IPS-18c (cell line): ENCODE measurements around the gene POTEJ.
"Not testable (repeated sequence)": the region's sequence is repeated elsewhere in the genome, so short reads cannot be mapped to it uniquely, and the experiment has no call there.

Experiments used
- H3K4me3 ChIP-seq: 2 replicates; pipeline ENCODE4 v1.7.0; 2013; ENCODE audit warnings: low read depth, mild to moderate bottlenecking, low read length, moderate library complexity; ENCODE audit not compliant: insufficient read depth
- H3K9me3 ChIP-seq: one replicate; pipeline ENCODE4 v1.6.1; 2013; ENCODE audit warnings: mild to moderate bottlenecking, low read length, moderate library complexity; ENCODE audit not compliant: control insufficient read depth, insufficient read depth

Gene POTEJ

DNA sequence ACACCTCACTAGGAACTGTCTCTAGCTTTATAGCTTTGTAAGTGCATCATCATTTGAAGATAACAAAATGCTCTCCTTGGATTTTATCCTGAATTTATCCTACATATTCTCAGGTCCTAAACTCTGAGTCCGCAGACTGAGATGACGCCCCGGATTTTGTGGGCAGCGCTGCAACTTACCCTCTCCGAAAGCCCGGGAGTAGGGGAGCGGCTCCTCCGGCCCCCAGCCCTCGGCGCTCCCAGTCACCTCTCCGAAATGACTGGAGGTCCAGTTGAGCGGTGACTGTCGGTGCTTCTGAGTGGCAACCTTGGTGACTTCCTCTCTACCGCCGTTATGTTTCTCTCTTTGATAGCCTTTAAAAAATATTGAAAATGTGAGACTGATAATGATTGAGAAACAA lies 12.8 kb upstream of the POTEJ start:
- H3K9me3 ChIP-seq, H3K4me3 ChIP-seq: not testable (repeated sequence)

DNA sequence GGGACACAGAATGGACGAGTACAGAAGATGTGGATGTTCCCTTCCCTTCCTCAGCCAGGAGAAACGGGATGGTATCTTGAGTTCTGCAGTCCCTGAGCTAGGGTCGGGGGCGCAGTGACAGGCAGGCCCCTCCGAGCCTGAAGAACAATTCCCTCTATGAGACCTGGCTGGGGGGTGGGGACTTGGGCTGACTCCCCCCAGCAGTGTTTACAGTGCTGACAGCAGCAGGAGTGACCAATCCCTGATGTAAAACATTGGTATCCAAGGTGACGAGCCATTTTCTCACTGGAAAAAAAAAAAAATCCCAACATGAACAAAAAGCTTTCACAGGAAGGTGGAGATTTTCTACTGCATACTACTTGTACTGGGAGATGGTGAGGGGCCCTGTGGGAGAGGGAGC lies 11.8 kb upstream of the POTEJ start, which contains the start of gene CFC1:
Gene CFC1, minus strand, starts transcription at position 183 of the 400 bp plus-strand sequence. CDS start 288 bp downstream, outside the sequence.
- H3K4me3 ChIP-seq, H3K9me3 ChIP-seq: not testable (repeated sequence)

DNA sequence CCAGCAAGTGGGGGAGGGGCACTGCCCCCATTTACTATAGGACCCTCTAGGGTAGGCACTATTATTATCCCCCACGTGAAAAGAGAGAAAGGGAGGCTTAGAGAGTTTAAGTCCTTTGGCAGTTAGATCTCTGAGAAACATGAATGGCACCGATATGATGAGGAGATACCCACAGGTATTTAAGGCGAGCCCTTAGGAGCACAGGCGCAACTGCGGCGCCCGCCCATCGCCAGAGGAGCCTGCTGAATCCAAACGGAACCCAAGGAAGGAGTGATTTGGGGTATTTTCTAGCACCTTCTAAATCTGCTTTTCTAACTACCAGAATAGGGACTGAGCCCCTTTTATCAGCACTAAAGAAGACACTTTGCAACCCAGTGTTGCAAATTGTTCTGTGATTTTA lies 11.3 kb upstream of the POTEJ start:
- H3K9me3 ChIP-seq, H3K4me3 ChIP-seq: not testable (repeated sequence)

DNA sequence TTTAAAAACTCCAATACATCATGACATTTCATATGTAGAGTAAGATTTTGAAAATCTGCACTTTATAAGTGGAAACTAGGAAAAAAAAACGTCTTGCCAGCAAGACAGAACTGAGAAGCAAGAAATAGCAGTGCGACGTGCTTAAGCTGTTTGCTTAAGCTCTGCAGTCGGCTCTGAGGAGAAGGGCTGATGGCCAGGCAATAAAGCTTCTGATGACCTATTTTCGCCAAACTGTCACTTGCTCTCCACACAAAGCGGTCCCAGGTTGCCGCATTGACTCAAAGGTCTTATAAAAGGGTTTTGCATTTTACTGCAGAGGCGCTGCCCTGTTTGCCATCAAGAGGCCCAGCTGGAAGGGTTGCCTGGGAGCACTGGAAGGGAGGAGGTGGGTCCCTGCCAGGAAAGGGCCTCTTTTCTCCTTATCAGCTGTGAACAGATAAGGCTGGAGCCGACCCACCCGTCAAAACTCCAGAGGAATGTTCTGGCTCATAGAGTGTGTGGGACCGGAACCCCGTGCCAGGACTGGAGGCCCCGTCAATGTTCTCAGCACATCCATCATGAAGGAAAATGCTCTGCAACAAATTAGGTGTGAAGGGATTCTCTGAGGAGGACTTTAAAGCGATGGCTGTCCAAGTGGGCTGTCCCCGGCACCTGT lies 9.5 kb upstream of the POTEJ start:
- H3K4me3 ChIP-seq, H3K9me3 ChIP-seq: not testable (repeated sequence)

DNA sequence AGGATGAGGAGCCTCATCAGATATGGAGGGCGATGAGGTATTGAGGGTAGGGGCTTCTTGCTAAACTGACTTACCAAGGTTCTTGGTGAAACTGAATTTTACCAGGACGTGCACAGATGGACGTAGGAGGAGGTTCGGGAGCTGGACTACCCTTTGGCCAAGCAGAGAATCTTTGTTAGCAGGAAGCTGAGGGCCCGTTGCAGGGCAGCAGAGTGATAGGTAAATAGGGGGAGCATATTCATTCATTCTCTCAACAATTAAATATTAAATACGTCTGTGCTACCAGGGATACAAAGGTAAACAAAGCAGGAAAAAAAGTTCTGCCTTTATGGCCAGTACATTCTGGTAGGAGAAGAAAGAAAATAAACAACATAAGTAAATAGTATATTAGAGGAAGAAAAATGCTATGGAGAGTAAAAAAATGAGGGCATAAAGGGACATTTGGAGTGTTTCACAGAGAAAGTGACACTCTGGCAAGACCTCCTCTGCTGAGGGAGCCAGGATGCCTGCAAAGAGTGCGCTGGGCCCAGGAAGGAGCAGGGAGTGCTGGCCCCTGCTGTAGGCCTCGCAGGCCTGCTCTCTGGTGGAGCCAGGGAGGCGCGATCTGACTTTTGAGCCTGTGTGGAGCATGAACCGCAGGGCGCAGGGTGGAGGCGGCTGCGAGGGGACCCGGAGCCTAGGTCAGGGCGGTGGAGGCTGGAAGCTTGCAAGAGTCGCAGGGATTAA lies 2.8 kb upstream of the POTEJ start:
- H3K4me3 ChIP-seq, H3K9me3 ChIP-seq: not testable (repeated sequence)

DNA sequence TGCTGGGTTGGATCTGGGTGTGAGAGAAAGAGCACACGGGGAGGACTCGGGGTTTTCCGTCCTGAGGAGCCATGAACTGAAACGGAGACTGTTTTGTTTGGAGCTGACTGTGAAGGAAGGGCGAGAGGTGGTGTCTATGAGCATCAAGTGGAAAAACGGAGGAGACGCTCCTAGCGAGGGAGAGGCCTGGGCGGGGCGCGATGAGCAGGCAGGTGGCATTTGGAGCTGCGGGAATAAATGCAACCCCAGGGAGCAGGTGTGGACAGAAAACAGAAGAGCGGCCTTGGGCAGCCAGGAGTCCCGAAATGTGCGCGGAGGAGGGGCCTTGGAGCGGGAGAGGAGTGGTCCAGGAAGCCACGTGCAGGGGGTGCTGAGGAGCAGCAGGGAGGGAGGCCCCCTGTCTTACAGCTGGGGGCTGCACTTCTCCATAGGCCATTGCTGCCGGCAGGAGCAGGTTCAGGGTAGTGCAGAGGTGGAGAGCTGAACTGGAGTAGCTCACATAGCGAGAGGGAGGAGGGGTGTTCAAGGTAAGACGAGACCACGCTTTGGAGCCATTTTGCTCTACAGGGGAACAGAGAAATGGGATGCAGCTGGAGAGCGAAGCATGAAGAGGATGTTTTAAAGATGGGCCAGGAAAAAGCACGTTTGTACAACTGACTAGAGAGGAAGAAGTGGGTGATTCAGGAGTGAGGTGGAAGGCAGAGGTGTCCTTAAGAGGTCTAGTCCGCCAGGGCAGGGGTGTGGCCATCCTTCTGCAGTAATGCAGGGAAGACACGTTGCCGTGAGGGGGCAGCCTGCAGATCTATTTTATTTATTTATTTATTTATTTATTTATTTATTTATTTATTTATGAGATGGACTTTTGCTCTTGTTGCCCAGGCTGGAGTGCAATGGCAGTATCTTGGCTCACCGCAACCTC lies 2.0 kb upstream of the POTEJ start:
- not testable (repeated sequence) for H3K9me3 ChIP-seq, H3K4me3 ChIP-seq

DNA sequence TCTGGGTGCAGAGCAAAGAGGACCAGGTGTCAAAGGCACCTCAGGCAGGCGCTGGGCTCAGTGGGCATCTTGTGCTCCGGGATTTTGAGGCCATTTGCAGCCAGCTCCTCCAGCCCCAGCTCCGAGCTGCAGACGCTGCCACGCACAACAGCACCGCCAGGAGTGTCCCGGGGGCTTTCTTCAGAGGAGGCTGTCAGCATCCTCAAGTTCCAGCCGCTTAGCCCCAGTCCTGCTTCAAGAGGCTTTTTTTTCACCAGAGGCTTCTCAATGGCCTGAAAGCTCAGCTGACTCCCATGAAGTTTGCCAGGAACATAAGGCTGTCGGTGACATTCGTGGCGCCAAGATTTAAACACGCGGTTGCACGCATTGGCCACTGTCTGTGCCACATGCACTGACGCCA lies 754 bp upstream of the POTEJ start:
- not testable (repeated sequence) for H3K4me3 ChIP-seq, H3K9me3 ChIP-seq

DNA sequence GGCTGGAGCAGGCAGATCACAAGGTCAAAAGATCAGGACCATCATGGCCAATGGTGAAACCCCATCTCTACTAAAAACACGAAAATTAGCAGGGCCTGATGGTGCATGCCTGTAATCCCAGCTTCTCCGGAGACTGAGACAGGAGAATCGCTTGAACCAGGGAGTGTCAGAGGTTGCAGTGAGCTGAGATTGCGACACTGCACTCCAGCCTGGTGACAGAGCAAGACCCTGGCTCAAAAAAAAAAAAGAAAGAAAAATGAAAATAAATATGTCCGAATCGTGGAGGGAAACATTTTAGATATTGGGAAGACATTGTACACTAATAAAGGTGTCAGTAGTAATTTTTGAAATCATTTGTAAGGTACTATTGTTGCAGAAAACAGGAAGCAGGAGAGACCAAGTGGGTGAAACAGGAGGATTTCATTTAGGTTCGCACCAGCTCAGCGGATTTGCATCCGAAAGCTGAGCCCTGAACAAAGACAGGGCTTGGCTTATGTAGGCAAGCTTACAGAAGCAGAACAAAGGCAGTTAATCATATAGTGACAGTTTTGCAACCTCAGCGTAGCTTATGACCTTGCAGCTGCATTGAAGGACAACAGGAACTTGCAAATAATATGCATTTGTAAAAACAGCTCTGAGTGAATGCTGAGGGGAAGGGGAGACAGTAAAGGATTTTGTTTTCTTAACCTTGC lies 17.7 kb downstream of the POTEJ start:
- H3K9me3 ChIP-seq, H3K4me3 ChIP-seq: not testable (repeated sequence)

DNA sequence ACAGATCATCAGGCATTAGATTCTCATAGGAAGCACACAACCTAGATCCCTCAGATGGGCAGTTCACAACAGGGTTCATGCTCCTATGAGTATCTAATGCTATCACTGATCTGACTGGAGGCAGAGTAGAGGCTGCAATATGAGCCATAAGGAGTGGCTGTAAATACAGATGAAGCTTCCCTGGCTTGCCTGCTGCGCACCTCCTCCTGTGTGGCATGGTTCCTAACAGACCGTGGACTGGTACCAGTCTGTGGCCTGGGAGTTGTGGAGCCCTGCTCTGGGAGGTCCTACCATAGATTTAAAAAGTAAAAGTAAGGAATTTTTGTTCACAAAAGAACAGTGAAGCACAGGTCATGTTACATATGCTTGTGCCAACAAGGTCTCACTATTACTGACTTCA lies 27.7 kb downstream of the POTEJ start:
- not testable (repeated sequence) for H3K4me3 ChIP-seq, H3K9me3 ChIP-seq

DNA sequence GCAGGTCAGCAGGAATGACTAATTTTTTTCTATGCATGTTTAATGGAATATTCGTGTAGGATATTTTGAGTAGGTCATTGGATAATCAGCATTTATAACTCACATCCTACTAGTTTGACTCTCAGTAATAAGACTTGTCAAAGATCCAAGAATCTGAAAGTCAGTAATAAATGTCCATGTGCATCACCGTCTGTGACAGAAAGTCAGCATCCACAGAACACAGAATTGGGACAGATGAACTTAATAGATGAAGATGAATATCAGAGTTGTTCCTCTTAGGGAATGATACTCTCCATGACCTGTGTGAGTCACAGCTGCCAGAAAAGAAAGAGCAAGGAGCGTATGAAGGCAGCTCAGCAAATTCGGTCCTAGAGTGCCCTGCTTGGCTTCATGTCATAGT lies 30.4 kb downstream of the POTEJ start:
- H3K9me3 ChIP-seq, H3K4me3 ChIP-seq: not testable (repeated sequence)

DNA sequence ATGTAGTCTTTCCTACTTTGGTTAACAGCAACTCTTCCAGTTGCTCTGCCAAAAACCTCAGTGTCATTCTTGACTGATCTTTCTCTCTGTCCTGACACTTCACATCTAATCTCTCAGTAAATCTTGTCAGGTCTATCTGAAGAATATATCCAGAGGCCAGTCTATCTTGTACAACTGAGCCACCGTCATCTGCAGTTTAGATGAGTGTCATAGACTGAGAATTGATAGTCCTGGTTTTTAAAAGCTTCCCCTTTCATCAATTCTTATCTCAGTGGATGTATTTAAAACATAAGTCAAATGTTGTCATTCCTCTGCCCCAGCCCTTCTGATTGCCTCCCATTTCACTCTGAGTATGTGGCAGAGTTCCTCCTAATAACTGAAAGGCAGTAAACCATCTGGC lies 38.0 kb downstream of the POTEJ start:
- H3K9me3 ChIP-seq, H3K4me3 ChIP-seq: not testable (repeated sequence)

DNA sequence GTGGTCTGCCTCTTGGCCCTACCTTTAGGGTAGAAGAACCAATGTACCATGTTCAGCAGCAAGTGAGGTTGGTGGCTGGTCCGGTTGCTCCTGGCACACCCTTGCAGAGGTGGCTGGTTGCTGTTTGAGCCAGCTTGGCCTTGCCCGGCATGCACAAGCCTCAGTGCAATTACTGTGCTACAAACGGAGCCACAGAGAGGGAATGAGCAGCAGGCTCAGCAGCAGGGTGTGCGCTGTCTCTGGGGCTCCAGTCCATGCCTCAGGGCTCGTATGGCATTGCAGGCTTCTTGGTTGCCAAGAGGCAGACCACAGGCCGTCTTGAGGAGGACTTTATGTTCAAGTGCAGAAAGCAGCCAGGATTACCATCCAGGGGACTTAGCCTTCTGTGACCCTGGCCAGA lies 53.3 kb downstream of the POTEJ start:
- not testable (repeated sequence) for H3K9me3 ChIP-seq, H3K4me3 ChIP-seq

DNA sequence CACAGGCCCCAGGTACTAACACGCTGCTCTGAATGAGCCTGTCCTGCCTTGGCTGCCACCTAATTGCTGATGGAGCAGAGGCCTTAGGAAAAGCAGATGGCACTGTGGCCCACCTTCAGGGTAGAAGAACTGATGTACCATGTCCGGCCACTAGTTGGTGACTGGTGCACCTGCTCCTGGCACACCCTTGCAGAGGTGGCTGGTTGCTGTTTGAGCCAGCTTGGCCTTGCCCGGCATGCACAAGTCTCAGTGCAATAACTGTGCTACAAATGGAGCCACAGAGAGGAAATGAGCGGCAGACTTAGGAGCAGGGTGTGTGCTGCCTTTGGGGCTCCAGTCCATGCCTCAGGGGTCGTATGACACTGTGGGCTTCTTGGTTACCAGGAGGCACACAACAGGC lies 54.4 kb downstream of the POTEJ start:
- H3K9me3 ChIP-seq, H3K4me3 ChIP-seq: not testable (repeated sequence)

DNA sequence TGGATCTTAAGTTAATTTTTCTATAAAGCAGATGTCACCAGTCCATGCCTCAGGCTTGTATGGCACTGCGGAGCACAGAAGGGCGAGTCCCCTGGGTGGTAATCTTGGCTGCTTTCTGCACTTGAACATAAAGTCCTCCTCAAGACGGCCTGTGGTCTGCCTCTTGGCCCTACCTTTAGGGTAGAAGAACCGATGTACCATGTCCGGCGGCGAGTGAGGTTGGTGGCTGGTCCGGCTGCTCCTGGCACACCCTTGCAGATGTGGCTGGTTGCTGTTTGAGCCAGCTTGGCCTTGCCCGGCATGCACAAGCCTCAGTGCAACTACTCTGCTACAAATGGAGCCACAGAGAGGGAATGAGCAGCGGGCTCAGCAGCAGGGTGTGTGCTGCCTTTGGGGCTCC lies 56.3 kb downstream of the POTEJ start:
- H3K4me3 ChIP-seq, H3K9me3 ChIP-seq: not testable (repeated sequence)

DNA sequence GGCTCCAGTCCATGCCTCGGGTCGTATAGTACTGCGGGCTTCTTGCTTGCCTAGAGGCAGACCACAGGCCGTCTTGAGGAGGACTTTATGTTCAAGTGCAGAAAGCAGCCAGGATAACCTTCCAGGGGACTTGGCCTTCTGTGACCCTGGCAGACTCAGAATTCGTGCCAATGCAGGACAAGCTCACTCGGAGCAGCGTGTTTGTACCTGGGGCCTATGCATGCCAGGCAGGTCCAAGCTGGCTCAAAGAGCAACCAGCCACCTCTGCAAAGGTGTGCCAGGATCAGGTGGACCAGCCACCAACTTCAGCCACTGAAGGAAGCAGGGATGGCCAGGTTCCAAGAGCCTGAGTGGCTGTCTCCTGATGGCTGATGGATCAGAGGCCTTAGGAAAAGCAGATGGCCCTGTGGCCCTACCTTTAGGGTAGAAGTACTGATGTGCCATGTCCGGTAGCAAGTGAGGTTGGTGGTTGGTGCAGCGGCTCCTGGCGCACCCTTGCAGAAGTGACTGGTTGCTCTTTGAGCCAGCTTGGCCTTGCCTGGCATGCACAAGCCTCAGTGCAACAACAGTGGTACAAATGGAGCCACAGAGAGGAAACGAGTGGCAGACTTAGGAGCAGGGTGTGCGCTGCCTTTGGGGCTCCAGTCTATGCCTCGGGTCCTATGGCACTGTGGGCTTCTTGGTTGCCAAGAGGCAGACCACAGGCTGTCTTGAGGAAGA lies 58.9 kb downstream of the POTEJ start:
- H3K9me3 ChIP-seq, H3K4me3 ChIP-seq: not testable (repeated sequence)

DNA sequence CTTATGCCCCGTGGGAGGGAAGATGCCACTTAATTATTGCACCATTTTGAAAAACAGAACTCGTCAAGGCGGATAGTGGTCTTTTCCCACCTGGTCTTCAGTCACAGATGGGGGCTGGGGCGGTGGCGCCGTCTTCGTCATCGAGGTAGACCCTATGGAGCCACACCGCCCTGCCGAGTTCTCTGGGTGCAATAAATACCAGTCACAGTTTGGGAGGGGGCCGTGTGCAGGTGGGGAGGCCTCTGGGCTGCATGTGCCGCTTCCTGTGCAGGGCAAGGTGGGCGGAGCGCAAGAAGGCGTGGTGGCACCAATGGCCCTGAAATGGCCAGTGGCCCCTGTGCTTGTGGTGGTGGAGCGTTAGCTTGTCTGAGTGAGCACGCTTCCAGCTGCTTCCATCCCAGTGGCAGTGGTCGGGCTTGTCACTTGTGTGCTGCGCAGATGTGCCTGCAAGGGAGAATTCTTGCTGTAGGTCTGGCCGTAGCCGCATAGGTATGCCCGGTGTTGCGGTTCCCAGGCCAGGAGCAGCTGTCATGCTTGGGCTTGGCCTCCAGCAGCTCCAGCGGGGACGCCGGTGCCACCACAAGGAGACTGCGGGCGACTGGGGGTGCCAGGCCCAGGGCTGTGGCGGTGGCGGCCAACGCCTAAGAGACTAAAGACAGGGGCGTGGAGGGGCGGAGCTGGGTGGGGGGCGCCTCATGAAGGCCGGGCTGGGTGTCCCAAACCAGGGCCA lies 81.0 kb downstream of the POTEJ start:
- not testable (repeated sequence) for H3K9me3 ChIP-seq, H3K4me3 ChIP-seq
